Esophagus squamous epithelium (tissue), 5 donors: ENCODE data around the gene TRMT44. TPM values are rescaled to one million over a fixed set of nuclear protein-coding genes. Genes with fewer than 3 reads are reported as not detected.

Experiments
- DNase-seq: peaks from one replicate; lab custom pipeline; 2025; lab: John Stamatoyannopoulos, UW
- H3K27ac ChIP-seq, 4 donors: fragments of 200-600 bp; sonication (generic); one replicate each; pipeline ENCODE4 v1.5.1; 2016 to 2019; ENCODE audit warnings: mild to moderate bottlenecking in 1 of 4
- H3K27me3 ChIP-seq, 4 donors: fragments of 200-600 bp; sonication (generic); 1 replicate in 3 of 4; 2 replicates in 1 of 4; pipeline versions ENCODE4 v1.5.1 to v1.6.0; 2017 to 2021; ENCODE audit warnings: antibody characterized with exemption in 1 of 4
- H3K36me3 ChIP-seq, 3 donors: fragments of 200-600 bp; sonication (generic); one replicate each; pipeline ENCODE4 v1.5.1; 2016 to 2019
- H3K4me1 ChIP-seq, 3 donors: fragments of 200-600 bp; sonication (generic); one replicate each; pipeline ENCODE4 v1.5.1; 2017 to 2019
- H3K4me3 ChIP-seq, 4 donors: fragments of 200-600 bp; sonication (generic); 1 replicate in 3 of 4; 2 replicates in 1 of 4; pipeline ENCODE4 v1.5.1; 2016 to 2019; ENCODE audit warnings: mild to moderate bottlenecking in 2 of 4, moderate library complexity in 1 of 4
- H3K9me3 ChIP-seq, 3 donors: fragments of 200-600 bp; sonication (generic); one replicate each; pipeline ENCODE4 v1.5.1; 2016 to 2019
- CTCF ChIP-seq, 6 experiments: fragments of 450-650 bp in 4 of 6; fragments of 200-600 bp in 2 of 6; sonication (generic) in 2 of 6; IDR thresholded peaks; one replicate each; pipeline ENCODE4 v1.5.1; 2016 to 2019; ENCODE audit warnings: antibody characterized with exemption in 6 of 6, mild to moderate bottlenecking in 4 of 6, moderate library complexity in 4 of 6
- POLR2A ChIP-seq, 4 donors: fragments of 450-650 bp; IDR thresholded peaks; one replicate each; pipeline ENCODE4 v1.6.1; 2017; ENCODE audit warnings: antibody characterized with exemption in 4 of 4, mild to moderate bottlenecking in 4 of 4, moderate library complexity in 3 of 4
- WGBS, 2 donors: methylation state at CpG; one replicate each; pipeline ENCODE4 v1.1.5; 2018; 5-methylcytosine and 5-hydroxymethylcytosine counted together
- intact Hi-C: fragments of 100-400 bp; cut with DNase I; formaldehyde crosslinking; loops from one replicate; pipeline ENCODE4 v1.15.0; 2022
- total RNA-seq, 4 donors: library from RNA; depleted of rRNA; stranded (reverse); fragments of >200 nt; gene quantifications; one replicate each; pipeline ENCODE4 v1.1.0, GENCODE V29; 2016
- donor health status: DM: yes; HTN: yes; CAD: no.

The TRMT44 gene
- total RNA-seq, 4 donors from 2014 or later = 26.8 to 31.7 (median 28.8) TPM

GRCh38 chr4:8442596-8443358 is 2.2 kb downstream of the TRMT44 start:
- no peaks in the 10 kb centered on the region for H3K9me3 ChIP-seq

GRCh38 chr4:8443801-8444200 is 3.2 kb downstream of the TRMT44 start:
- H3K4me1 ChIP-seq = peaks cover 7 to 47% (median 30%) of the 10 kb centered on the region in 3 donors
- peaks cover 3 to 45% (median 6%) of the 10 kb centered on the region in 3 donors for H3K36me3 ChIP-seq
- TF ChIP-seq CTCF (IDR thresholded peaks at IDR 0.05) = no peak
- no peak for TF ChIP-seq POLR2A (IDR thresholded peaks at IDR 0.05)
- intact Hi-C loops = no loop called here
- H3K9me3 ChIP-seq = no peaks in the 10 kb centered on the region
- no peaks in the 10 kb centered on the region for H3K27me3 ChIP-seq
- WGBS, 2 donors = 62 to 76% methylated on average over 5 to 6 of the region's 6 CpGs
- H3K27ac ChIP-seq = no peak overlapping the region
- no peak for DNase-seq
- H3K4me3 ChIP-seq = no peak overlapping the region

More at GRCh38 chr4:8442596-8443358, 2.2 kb downstream of the TRMT44 start:
- Histone ChIP-seq H3K27me3 (no peaks in the 10 kb centered on the region), H3K4me3 (peak overlapping the region in 2 of 4 donors; percentile 83 to 97), H3K27ac (no peak overlapping the region), H3K4me1 (peaks cover 7 to 58% (median 39%) of the 10 kb centered on the region in 3 donors), H3K36me3 (peaks cover 2 to 35% (median 5%) of the 10 kb centered on the region in 3 donors)
- intact Hi-C loops = no loop called here
- TF ChIP-seq POLR2A (IDR thresholded peaks at IDR 0.05) = no peak
- no peak for TF ChIP-seq CTCF (IDR thresholded peaks at IDR 0.05)
- WGBS, 2 donors = 78 to 82% methylated on average over 10 of the region's 10 CpGs
- no peak for DNase-seq

- TF ChIP-seq CTCF (IDR thresholded peaks at IDR 0.05) (no peak), POLR2A (IDR thresholded peaks at IDR 0.05) (no peak)
- intact Hi-C loops = no loop called here
- WGBS, 2 donors = 64 to 76% methylated on average over 3 of the region's 3 CpGs
- Histone ChIP-seq H3K27ac (no peak overlapping the region), H3K9me3 (no peaks in the 10 kb centered on the region), H3K4me1 (peaks cover 7 to 40% (median 25%) of the 10 kb centered on the region in 3 donors), H3K36me3 (peaks cover 3 to 68% (median 6%) of the 10 kb centered on the region in 3 donors), H3K4me3 (no peak overlapping the region), H3K27me3 (no peaks in the 10 kb centered on the region)
- DNase-seq = no peak
These were observed 5.5 kb downstream of the TRMT44 start for GRCh38 chr4:8446122-8446521.

- intact Hi-C loops = no loop called here
- 75 to 82% methylated on average over 10 to 11 of the region's 11 CpGs for WGBS, 2 donors
- H3K27ac ChIP-seq = peak overlapping the region; percentile 63 to 83 (median 72)
These were observed 11.0 kb downstream of the TRMT44 start for GRCh38 chr4:8451440-8452182.

More at GRCh38 chr4:8451440-8452182, 11.0 kb downstream of the TRMT44 start:
- TF ChIP-seq CTCF (IDR thresholded peaks at IDR 0.05) (no peak), POLR2A (IDR thresholded peaks at IDR 0.05) (no peak)
- H3K27me3 ChIP-seq = no peaks in the 10 kb centered on the region
- no peak for DNase-seq
- H3K36me3 ChIP-seq = peaks cover 15 to 99% (median 47%) of the 10 kb centered on the region in 3 donors
- no peak overlapping the region for H3K4me3 ChIP-seq
- H3K4me1 ChIP-seq = peaks cover 0 to 17% (median 0%) of the 10 kb centered on the region in 3 donors
- no peaks in the 10 kb centered on the region for H3K9me3 ChIP-seq
